ENCODE measurements around the gene CKS1B.

CKS1B gene

DNA sequence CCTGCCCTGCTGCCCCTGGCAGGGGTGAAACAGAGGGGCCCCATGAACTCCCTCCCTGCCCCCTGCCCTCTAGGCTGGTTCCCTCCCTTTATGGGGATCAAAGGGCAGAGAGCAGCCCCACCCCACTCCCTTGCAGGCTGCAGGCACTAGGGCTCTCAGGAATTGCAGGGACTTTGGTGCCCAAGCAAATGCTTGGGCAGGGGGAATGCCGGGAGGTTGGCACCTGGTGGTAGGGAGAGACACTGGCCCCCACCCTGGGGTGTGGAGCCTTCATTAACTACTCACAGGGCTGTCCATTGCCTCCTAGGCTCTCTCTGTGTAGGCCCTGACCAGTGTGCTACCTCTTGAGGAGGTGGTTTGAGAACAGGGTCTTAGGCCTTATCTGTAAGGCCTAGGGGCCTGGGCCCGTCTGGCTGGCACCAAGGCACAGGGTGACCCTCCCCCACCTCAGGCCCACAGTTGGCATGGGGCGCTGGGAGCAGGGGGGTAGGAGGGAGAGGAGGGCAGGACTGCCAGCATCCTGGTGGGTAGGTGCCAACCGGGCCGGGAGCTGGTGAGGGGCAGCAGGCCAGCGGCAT, 32.9 kb downstream of the CKS1B start:
- TF ChIP-seq EZH2phosphoT487 (IDR thresholded peaks at IDR 0.05; ENCODE audit: low read depth) (no peak), CTCF (IDR thresholded peaks at IDR 0.05; ENCODE audit: low read depth, low read length) (no peak)
- H4K20me1 ChIP-seq (ENCODE audit: insufficient read depth, low read length) = peaks cover 41% of the 10 kb centered on the region
- peak overlapping the region; percentile 96; the same call in 1 of the 2 replicates for H3K9ac ChIP-seq (ENCODE audit: low read length)
- peak overlapping the region; percentile 97 for H3K4me2 ChIP-seq (ENCODE audit: low read length)
- H3K27ac ChIP-seq (ENCODE audit: low read length) = peak overlapping the region; percentile 92
- peaks cover 59% of the 10 kb centered on the region for H3K79me2 ChIP-seq (ENCODE audit: low read length)
- peaks cover 57% of the 10 kb centered on the region for H3K4me1 ChIP-seq (ENCODE audit: low read length)
- peak overlapping the region; percentile 16; the same call in 1 of the 2 replicates for H3K4me3 ChIP-seq (ENCODE audit: low read length)
- H3K36me3 ChIP-seq (replicated peaks; ENCODE audit: low read depth, low read length) = peaks cover 11% of the 10 kb centered on the region
- H3K9me3 ChIP-seq (ENCODE audit: insufficient read depth, low read length) = no peaks in the 10 kb centered on the region
- H3K27me3 ChIP-seq (ENCODE audit: low read depth, low read length) = no peaks in the 10 kb centered on the region
- no peak overlapping the region for H2AFZ ChIP-seq (ENCODE audit: low read depth, low read length)

DNA sequence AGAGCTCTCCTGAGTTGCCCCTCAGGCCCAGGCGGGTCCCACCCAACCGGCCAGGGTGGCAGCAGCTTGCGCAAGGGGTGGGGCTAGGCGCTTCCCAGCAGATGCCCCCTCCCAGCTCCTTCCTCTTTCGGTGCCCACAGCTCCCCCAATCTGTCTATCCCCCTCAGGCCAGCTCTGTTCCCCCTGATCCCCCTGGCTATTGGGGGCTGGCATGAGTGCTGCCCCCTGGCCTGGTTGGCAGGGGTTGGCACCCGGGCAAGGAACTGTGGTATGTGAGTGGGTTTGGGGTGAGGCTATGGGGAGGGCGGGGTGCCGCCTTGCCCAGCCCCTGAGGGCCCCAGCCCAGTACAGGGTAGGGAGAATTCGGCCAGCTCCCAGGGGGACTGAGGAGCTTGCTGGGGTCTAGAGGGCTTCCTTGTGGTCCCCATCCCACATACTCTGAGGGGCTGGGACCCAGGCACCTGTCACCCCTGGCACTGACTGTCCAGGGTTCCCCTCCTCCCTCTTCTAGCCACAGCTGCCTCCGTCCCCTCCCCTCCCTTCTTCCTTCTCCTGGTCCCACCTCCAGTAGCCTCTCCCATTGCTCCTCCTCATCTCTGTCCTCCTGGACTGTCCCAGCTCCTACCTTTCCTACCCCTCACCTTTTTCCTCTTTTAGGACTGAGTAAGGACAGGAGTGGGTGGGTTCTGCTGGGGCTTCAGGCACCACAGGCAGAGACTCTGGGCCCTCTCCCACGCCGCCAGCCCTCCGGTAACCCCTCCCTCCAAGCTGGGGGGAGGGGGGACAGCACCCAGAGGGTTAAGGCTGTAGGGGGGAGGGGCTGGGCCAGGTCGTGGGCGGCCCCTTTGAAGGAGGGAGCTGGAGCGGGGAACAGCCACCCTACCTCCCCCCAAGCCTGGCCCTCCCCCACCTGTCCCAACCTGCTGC, 33.8 kb downstream of the CKS1B start:
- H4K20me1 ChIP-seq (ENCODE audit: insufficient read depth, low read length) = peaks cover 51% of the 10 kb centered on the region
- no peaks in the 10 kb centered on the region for H3K27me3 ChIP-seq (ENCODE audit: low read depth, low read length)
- TF ChIP-seq CTCF (IDR thresholded peaks at IDR 0.05; ENCODE audit: low read depth, low read length) (no peak), EZH2phosphoT487 (IDR thresholded peaks at IDR 0.05; ENCODE audit: low read depth) (no peak)
- no peaks in the 10 kb centered on the region for H3K9me3 ChIP-seq (ENCODE audit: insufficient read depth, low read length)
- H3K4me2 ChIP-seq (ENCODE audit: low read length) = peak overlapping the region; percentile 97
- H3K36me3 ChIP-seq (replicated peaks; ENCODE audit: low read depth, low read length) = peaks cover 13% of the 10 kb centered on the region
- H3K4me3 ChIP-seq (ENCODE audit: low read length) = peak overlapping the region; percentile 16; the same call in 1 of the 2 replicates
- peaks cover 57% of the 10 kb centered on the region for H3K4me1 ChIP-seq (ENCODE audit: low read length)
- no peak overlapping the region for H3K27ac ChIP-seq (ENCODE audit: low read length)
- peaks cover 52% of the 10 kb centered on the region for H3K79me2 ChIP-seq (ENCODE audit: low read length)
- no peak overlapping the region for H2AFZ ChIP-seq (ENCODE audit: low read depth, low read length)
- peak overlapping the region; percentile 96; the same call in 1 of the 2 replicates for H3K9ac ChIP-seq (ENCODE audit: low read length)

DNA sequence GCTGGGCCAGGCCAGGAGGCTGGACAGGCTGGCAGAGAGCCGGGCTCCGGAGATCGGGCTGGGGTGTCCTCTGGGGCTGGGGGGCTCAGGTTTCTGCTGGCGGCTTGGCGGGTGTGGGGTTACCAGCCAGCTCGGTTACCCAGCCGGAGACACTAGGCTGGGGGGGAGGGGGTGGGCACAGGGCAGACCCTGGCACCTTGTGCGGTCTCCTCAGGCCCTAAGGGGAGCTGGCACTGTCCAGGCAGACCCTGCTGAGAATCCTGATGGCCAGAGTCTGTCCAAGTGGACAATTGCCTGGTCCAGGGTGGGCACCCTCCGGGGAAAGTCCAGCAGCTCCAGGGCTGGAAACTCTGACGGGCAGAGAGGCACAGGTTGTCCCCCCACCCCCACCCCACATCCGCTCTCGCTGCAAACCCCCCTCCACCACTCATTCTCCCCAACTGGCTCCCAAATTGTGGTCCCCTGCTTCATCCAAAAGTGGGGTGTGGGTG, 34.8 kb downstream of the CKS1B start:
- Histone ChIP-seq H3K27me3 (ENCODE audit: low read depth, low read length) (no peaks in the 10 kb centered on the region), H3K36me3 (replicated peaks; ENCODE audit: low read depth, low read length) (peaks cover 10% of the 10 kb centered on the region), H3K9me3 (ENCODE audit: insufficient read depth, low read length) (no peaks in the 10 kb centered on the region), H3K4me1 (ENCODE audit: low read length) (peaks cover 55% of the 10 kb centered on the region), H3K27ac (ENCODE audit: low read length) (no peak overlapping the region), H3K9ac (ENCODE audit: low read length) (no peak overlapping the region), H3K79me2 (ENCODE audit: low read length) (peaks cover 42% of the 10 kb centered on the region), H3K4me2 (ENCODE audit: low read length) (no peak overlapping the region), H3K4me3 (ENCODE audit: low read length) (no peak overlapping the region), H2AFZ (ENCODE audit: low read depth, low read length) (no peak overlapping the region), H4K20me1 (ENCODE audit: insufficient read depth, low read length) (peaks cover 60% of the 10 kb centered on the region)
- TF ChIP-seq CTCF (IDR thresholded peaks at IDR 0.05; ENCODE audit: low read depth, low read length) = no peak
- TF ChIP-seq EZH2phosphoT487 (IDR thresholded peaks at IDR 0.05; ENCODE audit: low read depth) = no peak

GRCh38 chr1:155009742-155010141, 35.3 kb downstream of the CKS1B start:
- TF ChIP-seq EZH2phosphoT487 (IDR thresholded peaks at IDR 0.05; ENCODE audit: low read depth) = no peak
- no peak for TF ChIP-seq CTCF (IDR thresholded peaks at IDR 0.05; ENCODE audit: low read depth, low read length)
- H2AFZ ChIP-seq (ENCODE audit: low read depth, low read length) = no peak overlapping the region
- H3K27ac ChIP-seq (ENCODE audit: low read length) = no peak overlapping the region
- no peak overlapping the region for H3K4me3 ChIP-seq (ENCODE audit: low read length)
- no peak overlapping the region for H3K4me2 ChIP-seq (ENCODE audit: low read length)
- H3K9me3 ChIP-seq (ENCODE audit: insufficient read depth, low read length) = no peaks in the 10 kb centered on the region
- peaks cover 64% of the 10 kb centered on the region for H4K20me1 ChIP-seq (ENCODE audit: insufficient read depth, low read length)
- no peaks in the 10 kb centered on the region for H3K27me3 ChIP-seq (ENCODE audit: low read depth, low read length)
- H3K4me1 ChIP-seq (ENCODE audit: low read length) = peaks cover 50% of the 10 kb centered on the region
- peaks cover 37% of the 10 kb centered on the region for H3K79me2 ChIP-seq (ENCODE audit: low read length)
- H3K36me3 ChIP-seq (replicated peaks; ENCODE audit: low read depth, low read length) = peaks cover 13% of the 10 kb centered on the region
- no peak overlapping the region for H3K9ac ChIP-seq (ENCODE audit: low read length)
